Thyroid gland (tissue), 4 donors: ENCODE measurements around the gene NIPAL1. TPM values are rescaled to one million over a fixed set of nuclear protein-coding genes. Genes with fewer than 3 reads are reported as not detected.

Source experiments
- DNase-seq, 2 donors: peaks; one replicate each; pipeline ENCODE4 v3.0.0-alpha.2; 2019
- H3K27ac ChIP-seq, 3 donors: fragments of 200-600 bp; sonication (generic); 1 replicate in 2 of 3; 2 replicates in 1 of 3; pipeline ENCODE4 v1.5.1; 2016 to 2019; ENCODE audit warnings: mild to moderate bottlenecking in 1 of 3, moderate library complexity in 1 of 3
- H3K27me3 ChIP-seq: fragments of 200-600 bp; sonication (generic); one replicate; pipeline ENCODE4 v1.5.1; 2019
- H3K36me3 ChIP-seq, 2 donors: fragments of 200-600 bp; sonication (generic); one replicate each; pipeline ENCODE4 v1.5.1; 2016 to 2019
- H3K4me1 ChIP-seq, 2 donors: fragments of 200-600 bp; sonication (generic); one replicate each; pipeline ENCODE4 v1.5.1; 2017 to 2019
- H3K4me3 ChIP-seq, 3 donors: fragments of 200-600 bp; sonication (generic); replicated peaks in 1 of 3; 1 replicate in 2 of 3; 2 replicates in 1 of 3; pipeline ENCODE4 v1.5.1; 2016; ENCODE audit warnings: mild to moderate bottlenecking in 1 of 3
- H3K9me3 ChIP-seq: fragments of 200-600 bp; sonication (generic); one replicate; pipeline ENCODE4 v1.5.1; 2017
- POLR2A ChIP-seq, 2 donors: fragments of 450-650 bp; IDR thresholded peaks; one replicate each; pipeline ENCODE4 v1.6.1; 2017; ENCODE audit warnings: antibody characterized with exemption in 2 of 2, mild to moderate bottlenecking in 2 of 2, moderate library complexity in 1 of 2
- WGBS, 2 donors: methylation state at CpG; one replicate each; pipeline ENCODE4 v1.1.5; 2017; 5-methylcytosine and 5-hydroxymethylcytosine counted together
- intact Hi-C: fragments of 100-400 bp; cut with DNase I; formaldehyde crosslinking; loops from one replicate; pipeline ENCODE4 v1.15.1; 2023
- total RNA-seq, 4 donors: library from RNA; depleted of rRNA; stranded (reverse); fragments of >200 nt; gene quantifications; one replicate each; pipeline ENCODE4 v1.2.3, GENCODE V29; 2016
- TF ChIP-seq, protein P1 (sequence below), 6 experiments: fragments of 200-600 bp in 3 of 6; fragments of 450-650 bp in 3 of 6; sonication (generic) in 3 of 6; IDR thresholded peaks; one replicate each; pipeline ENCODE4 v1.5.1; 2016 to 2019; ENCODE audit warnings: antibody characterized with exemption in 6 of 6, mild to moderate bottlenecking in 2 of 6, inconsistent platforms in 1 of 6, moderate library complexity in 1 of 6

The NIPAL1 gene
- 10 to 100 TPM in 1 of 4 donors, 1 to 10 TPM in 3; 3.5 to 10.1 (median 3.7) TPM for total RNA-seq

DNA sequence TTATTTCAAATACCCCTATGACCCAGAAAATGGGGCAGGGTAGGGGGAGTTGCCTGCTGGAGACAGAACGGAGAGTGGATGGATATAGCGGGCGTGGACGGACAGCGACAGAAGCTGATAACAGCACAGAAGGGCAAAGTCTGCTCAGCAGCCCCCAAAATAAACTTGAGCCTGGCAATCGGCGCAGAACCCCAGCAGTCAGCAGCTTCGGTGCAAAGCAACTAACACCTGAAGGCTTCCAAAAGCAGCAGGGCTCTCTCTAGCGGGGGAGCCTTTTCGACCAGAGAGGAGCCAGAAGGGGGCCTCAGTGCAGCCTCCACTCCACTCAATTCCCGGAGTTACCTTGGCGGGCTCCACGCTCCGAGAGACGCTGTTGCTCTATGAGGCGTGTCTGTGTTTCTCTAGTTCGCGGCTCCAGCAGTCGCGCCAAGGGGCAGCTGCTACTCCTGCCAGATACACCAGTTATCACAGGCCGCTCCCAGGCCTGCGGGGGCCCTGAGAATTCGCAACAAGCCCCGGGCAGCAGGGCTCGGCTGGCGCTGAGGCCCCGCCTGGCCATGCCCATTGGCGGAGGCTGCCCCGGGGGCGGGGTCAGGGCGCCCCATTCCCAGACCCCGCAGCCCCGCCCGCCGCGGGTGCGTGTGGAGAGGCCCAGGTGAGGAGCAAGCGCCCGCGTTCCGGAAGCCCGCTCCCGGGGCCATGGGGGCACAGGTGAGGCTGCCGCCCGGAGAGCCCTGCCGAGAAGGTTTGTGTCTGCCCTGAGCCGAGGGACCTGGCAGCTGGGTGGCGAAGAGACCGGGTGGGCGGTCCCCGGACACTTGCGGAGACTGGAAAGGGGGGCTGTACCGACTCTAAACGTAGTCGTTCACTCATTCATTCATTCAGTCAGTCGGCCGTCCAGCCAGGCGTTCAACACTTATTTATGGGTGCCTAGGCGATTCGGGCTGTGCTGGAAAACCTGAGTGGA is at the start of gene NIPAL1, which contains the start of gene CNGA1:
TSS of gene NIPAL1 (plus strand) at position 632 of the 967 bp plus-strand sequence. CDS start at position 700, 68 bp downstream.
TSS of gene CNGA1 (minus strand) at position 541 of the 967 bp plus-strand sequence. CDS start 63,992 bp downstream, outside the sequence.
- H3K9me3 ChIP-seq = no peaks in the 10 kb centered on the region
- peak; percentile 96 to 97 for DNase-seq
- H3K36me3 ChIP-seq = no peaks in the 10 kb centered on the region
- peaks cover 0 to 9% of the 10 kb centered on the region in 2 donors for H3K4me1 ChIP-seq
- H3K4me3 ChIP-seq = peak within 1 kb of the TSS; percentile 34 to 72 (median 57)
- 6 to 44% methylated on average over 8 to 26 of the region's 60 CpGs for WGBS, 2 donors
- peak in 1 of 2 donors; percentile 55 for TF ChIP-seq POLR2A (IDR thresholded peaks at IDR 0.05)
- TF ChIP-seq, protein P1, sequence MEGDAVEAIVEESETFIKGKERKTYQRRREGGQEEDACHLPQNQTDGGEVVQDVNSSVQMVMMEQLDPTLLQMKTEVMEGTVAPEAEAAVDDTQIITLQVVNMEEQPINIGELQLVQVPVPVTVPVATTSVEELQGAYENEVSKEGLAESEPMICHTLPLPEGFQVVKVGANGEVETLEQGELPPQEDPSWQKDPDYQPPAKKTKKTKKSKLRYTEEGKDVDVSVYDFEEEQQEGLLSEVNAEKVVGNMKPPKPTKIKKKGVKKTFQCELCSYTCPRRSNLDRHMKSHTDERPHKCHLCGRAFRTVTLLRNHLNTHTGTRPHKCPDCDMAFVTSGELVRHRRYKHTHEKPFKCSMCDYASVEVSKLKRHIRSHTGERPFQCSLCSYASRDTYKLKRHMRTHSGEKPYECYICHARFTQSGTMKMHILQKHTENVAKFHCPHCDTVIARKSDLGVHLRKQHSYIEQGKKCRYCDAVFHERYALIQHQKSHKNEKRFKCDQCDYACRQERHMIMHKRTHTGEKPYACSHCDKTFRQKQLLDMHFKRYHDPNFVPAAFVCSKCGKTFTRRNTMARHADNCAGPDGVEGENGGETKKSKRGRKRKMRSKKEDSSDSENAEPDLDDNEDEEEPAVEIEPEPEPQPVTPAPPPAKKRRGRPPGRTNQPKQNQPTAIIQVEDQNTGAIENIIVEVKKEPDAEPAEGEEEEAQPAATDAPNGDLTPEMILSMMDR (IDR thresholded peaks at IDR 0.05) = peak in 4 of 6 experiments; percentile 19 to 52 (median 28)
- H3K27ac ChIP-seq = peak within 1 kb of the TSS; percentile 60 to 82 (median 73)
- intact Hi-C loops = no loop called here
- H3K27me3 ChIP-seq = no peaks in the 10 kb centered on the region

GRCh38 chr4:47968847-47969246 is 47.7 kb upstream of the NIPAL1 start:
- H3K36me3 ChIP-seq = no peaks in the 10 kb centered on the region
- intact Hi-C loops = no loop called here
- no peaks in the 10 kb centered on the region for H3K4me1 ChIP-seq
- no peaks in the 10 kb centered on the region for H3K9me3 ChIP-seq
- no peak overlapping the region for H3K27ac ChIP-seq
- no peak for DNase-seq
- no peak overlapping the region for H3K4me3 ChIP-seq
- H3K27me3 ChIP-seq = no peaks in the 10 kb centered on the region
- TF ChIP-seq, protein P1 (IDR thresholded peaks at IDR 0.05) = no peak
- TF ChIP-seq POLR2A (IDR thresholded peaks at IDR 0.05) = no peak

DNA sequence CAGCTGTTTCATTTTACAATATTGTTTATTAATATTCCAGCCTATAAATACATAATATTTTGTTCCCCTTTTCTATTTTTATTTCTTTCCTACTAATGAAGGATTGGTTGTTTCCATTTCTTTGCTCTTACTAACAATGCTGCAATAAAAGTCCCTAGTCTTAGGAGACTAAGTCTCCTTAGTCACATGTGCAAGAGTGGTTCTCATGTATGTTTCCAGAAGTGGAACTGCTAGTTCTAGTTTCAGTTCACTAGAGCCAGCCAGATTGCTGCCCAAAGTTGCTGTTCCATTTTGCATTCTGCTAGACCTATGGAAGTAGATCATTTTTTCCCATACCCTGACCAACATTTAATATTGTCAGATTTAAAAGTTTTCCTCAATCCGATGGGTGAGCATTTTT is 44.4 kb upstream of the NIPAL1 start:
- Histone ChIP-seq H3K4me3 (no peak overlapping the region), H3K27me3 (no peaks in the 10 kb centered on the region), H3K9me3 (no peaks in the 10 kb centered on the region), H3K4me1 (no peaks in the 10 kb centered on the region), H3K27ac (no peak overlapping the region), H3K36me3 (no peaks in the 10 kb centered on the region)
- TF ChIP-seq, protein P1 (IDR thresholded peaks at IDR 0.05) = no peak
- no peak for TF ChIP-seq POLR2A (IDR thresholded peaks at IDR 0.05)
- intact Hi-C loops = no loop called here
- WGBS, 2 donors = 86 to 98% methylated on average over 1 of the region's 1 CpG
- DNase-seq = no peak

- intact Hi-C loops = no loop called here
- H3K36me3 ChIP-seq = no peaks in the 10 kb centered on the region
- H3K4me1 ChIP-seq = no peaks in the 10 kb centered on the region
- TF ChIP-seq POLR2A (IDR thresholded peaks at IDR 0.05) = no peak
- TF ChIP-seq, protein P1 (IDR thresholded peaks at IDR 0.05) = no peak
- H3K27me3 ChIP-seq = no peaks in the 10 kb centered on the region
- no peak overlapping the region for H3K4me3 ChIP-seq
- DNase-seq = no peak
- H3K27ac ChIP-seq = no peak overlapping the region
- H3K9me3 ChIP-seq = no peaks in the 10 kb centered on the region
- WGBS, 2 donors = 87 to 92% methylated on average over 1 of the region's 1 CpG
Measured at GRCh38 chr4:47972721-47973120, 43.9 kb upstream of the NIPAL1 start.

GRCh38 chr4:47974566-47974965 is 42.0 kb upstream of the NIPAL1 start:
- no peak for TF ChIP-seq POLR2A (IDR thresholded peaks at IDR 0.05)
- TF ChIP-seq, protein P1 (IDR thresholded peaks at IDR 0.05) = no peak
- Histone ChIP-seq H3K27me3 (no peaks in the 10 kb centered on the region), H3K4me3 (no peak overlapping the region), H3K9me3 (no peaks in the 10 kb centered on the region), H3K27ac (no peak overlapping the region), H3K4me1 (no peaks in the 10 kb centered on the region), H3K36me3 (no peaks in the 10 kb centered on the region)
- DNase-seq = no peak
- intact Hi-C loops = no loop called here
- WGBS, 2 donors = 70 to 84% methylated on average over 3 of the region's 3 CpGs
